GM12874 (cell line): ENCODE results near the gene PUM1.

ENCODE experiments used
- CTCF ChIP-seq: IDR thresholded peaks from 2 replicates; pipeline ENCODE4 v1.5.1; 2011; ENCODE audit warnings: low read depth, mild to moderate bottlenecking, control low read depth, low read length, moderate library complexity; ENCODE audit not compliant: insufficient read depth

The PUM1 gene

GRCh38 chr1:30884723-30885122, 180.8 kb downstream of the PUM1 start:
- TF ChIP-seq CTCF: no peak

DNA sequence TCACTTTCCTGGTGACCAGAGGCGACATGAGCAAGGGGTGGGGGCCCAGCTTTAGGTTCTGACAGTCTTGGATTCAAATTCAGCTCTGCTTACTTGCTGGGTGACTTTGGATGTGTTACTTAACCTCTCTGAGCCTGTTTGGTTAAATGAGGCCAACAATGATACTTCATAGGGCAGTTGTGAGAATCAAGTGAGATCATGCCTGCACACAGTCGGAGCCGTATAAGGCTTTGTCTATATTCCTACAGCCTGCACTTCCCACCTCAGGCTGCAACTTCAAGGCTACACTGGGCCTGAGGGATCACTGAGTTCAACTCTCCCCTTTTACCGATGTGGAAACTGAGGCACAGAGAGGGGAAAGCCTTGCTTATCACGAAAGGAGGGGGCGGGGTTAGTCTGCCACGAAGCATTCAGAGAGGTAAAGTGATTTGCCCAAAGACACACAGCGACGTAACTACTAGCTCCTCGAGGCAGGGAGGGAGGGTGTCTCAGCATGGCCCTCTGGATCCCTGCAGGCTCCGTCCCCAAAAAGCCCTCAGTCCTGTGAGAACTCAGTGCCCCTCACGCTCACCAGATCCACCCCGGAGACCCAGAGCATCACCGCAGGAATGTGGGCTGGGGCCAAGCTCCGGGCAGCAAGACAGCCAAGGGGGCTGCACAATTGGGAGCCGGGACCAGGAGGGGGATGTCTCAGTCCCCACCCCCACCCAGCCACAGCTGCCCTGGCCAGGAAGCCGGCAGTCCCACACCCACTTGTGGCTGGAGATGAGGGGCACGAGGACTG, 181.9 kb downstream of the PUM1 start:
- TF ChIP-seq CTCF: no peak

DNA sequence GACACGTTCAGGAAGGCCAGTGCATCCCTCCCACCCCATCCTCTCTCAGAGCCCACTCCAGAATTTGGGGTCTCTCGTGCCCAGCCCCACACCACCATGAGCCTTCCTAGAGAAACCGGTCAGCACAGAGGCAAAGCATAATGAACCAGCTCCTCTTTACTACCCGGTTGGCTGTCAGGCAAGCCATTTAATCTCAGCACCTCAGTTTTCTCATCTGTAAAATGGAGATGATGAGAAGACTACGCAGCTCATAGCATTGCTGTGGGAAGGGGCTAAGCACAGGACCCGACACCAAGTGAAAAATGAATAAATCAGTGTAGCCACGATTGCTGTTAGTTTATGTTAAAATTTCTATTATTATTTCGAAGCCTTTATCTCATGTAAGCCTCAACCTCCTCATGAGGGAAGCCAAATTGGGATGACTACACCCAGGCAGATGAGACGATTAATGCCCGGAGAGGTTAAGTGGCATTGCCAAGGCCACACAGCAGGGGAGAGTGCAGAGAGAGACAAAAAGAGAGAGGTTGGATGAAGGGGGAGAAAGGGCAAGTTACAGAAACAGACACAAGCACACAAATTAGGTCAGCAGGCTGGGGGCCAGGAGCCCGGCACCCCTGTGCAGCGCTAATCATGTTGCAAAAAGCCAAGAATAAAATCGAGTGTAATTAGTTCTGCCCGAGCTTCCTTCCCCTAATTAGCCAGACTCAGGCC, 182.7 kb downstream of the PUM1 start:
- TF ChIP-seq CTCF: no peak
